Measurements from ENCODE around the gene ZNF385D.

The ZNF385D gene, protein sequence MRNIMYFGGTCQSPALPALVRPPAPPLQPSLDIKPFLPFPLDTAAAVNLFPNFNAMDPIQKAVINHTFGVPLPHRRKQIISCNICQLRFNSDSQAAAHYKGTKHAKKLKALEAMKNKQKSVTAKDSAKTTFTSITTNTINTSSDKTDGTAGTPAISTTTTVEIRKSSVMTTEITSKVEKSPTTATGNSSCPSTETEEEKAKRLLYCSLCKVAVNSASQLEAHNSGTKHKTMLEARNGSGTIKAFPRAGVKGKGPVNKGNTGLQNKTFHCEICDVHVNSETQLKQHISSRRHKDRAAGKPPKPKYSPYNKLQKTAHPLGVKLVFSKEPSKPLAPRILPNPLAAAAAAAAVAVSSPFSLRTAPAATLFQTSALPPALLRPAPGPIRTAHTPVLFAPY

DNA sequence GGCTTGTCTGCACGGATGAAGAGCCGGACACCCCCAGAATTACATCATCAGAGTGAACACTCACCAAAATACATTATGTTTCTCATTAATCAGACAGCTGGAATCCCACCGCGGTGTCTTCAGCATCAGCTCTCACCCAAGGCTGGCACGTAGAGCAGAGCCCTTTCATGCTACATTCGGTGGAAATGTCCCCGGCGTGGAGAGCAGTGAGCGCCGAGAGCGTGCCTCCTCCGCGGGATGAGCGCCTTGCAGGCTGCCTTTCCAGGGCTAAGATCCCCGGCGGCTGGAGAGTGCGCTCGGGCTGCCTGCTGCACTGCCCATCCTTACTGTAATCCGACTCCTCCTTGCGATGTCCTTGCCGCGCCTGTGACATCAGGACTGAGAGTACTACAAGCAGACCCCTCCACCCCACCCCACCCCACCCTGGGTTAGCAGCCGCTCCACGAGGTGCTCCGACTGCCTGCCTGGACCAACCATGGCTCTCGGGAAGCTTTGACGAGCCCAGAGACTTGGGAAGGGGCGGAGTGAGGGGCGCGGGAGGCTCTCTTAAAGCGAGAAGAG, at the start of gene ZNF385D:
Gene ZNF385D (minus strand): TSS at position 380 of the 561 bp plus-strand sequence. CDS start 294 bp downstream, at position 86.
- no peak for DNase-seq (ENCODE audit: low read depth)

DNA sequence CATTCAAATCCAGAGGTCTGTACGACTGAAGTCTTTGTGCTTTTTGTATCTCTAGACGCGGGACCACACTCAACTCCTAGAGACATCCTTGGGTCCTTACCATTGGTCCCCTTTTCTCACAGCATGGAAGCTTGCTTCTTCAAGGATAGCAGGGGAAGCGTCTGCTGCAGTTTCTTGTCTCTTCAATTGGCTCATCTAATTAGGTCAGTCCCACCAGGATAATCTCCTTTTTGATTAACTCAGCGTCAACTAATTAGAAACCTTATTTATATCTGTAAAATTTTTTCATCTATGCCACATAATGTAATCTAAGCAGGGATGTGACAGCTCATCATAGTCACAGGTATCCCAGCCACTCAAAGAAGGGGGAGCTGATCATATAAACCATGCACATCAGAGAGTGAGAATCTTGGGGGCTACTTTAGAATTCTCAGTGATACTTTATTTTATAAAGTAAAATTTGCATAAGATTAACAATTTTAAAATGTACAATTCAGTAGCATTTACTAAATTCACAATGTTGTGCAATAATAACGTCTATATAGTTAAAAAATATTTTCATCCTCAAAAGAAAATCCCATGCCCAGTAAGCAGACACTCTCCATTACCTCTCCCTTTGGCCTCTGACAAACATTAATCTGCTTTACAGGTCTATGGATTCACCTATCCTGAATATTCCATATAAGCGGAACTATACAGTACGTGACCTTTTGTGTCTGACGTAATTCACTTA, 47.5 kb upstream of the ZNF385D start:
- no peak for DNase-seq (ENCODE audit: low read depth)

DNA sequence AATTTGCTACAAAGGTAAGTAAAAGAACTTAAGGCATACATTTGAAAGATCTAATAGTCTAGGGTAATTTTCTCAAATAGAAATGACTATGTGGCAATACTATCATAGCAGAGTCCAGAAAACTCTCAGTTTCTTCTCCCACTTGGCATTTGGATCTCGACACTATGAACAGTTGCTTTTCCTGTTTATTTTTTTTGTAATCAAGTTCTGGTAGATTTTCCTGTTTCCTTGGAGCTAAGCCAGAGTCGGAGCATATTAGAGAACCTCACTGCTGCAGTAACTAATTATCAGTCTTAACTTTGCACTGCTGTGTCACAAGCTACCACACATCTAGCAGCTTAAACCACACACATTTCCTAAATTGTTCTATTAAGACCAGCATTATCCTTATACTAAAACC, 44.9 kb upstream of the ZNF385D start:
- no peak for DNase-seq (ENCODE audit: low read depth)

DNA sequence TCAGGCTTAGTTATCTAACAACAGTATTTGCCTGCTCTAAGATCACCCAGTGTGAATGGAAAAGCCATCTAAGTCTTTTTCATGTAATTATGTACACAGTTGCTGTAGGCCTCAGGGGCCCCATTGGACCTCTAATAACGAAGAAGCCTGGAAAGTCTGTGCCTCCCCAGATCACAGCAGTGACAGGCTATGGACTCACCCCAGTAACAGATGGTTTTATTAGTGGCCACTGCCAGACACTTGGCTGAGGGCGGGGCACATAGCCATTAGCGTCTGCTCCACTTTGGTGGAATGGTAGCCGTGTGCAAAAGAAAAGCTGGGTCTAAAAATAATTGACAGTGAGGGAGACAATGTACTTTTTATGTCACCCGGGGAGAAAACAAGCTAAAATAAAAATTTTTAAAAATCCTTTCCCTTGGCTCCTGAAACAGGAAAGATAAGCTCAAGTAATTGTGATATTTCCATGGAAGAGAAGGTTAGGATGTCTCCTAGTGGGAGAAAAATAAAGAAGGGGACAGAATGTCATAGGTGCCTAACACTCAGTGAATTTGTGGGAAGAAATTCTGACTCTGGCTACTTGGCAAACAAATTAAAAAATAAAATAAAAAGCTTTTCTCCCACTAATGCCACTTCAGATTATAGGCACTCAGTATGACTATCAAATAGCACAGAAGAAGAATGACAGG, 44.3 kb upstream of the ZNF385D start:
- DNase-seq (ENCODE audit: low read depth) = no peak

DNA sequence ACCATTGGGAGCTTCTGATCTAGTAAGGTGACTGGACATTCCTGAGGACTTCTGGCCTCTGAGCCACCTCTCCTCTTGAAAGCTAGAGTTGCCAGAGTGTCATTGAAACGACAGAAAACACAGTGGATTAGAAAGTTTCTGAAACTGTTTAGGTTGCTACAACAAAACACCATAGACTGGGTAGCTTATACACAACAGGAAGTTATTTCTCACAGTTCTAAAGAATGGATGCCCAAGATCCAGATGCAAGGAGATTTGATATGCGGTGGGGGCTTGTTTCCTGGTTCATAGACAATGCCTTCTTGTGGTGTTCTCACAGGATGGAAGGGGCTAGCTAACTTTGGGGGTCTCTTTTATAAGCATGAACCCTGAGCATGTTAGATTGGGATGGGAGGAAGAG, 43.3 kb upstream of the ZNF385D start:
- no peak for DNase-seq (ENCODE audit: low read depth)

DNA sequence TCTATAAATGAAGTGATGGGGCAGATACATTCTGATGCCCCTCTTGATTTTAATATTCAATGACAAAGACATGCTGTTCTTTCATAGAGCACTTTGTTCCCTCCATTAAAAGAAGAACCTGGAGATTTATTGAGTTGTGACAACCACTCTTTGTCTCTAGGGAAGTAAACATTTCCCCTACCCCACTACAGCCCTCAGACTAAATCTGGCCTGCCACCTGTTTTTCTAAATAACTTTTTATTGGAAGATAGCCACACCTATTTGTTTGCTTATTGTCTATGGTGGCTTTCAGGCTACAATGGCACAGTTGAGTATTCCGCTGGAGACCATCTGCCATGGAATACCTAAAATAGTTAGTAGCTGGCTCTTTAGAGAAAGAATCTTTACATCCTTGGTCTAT, 41.2 kb upstream of the ZNF385D start:
- no peak for DNase-seq (ENCODE audit: low read depth)

DNA sequence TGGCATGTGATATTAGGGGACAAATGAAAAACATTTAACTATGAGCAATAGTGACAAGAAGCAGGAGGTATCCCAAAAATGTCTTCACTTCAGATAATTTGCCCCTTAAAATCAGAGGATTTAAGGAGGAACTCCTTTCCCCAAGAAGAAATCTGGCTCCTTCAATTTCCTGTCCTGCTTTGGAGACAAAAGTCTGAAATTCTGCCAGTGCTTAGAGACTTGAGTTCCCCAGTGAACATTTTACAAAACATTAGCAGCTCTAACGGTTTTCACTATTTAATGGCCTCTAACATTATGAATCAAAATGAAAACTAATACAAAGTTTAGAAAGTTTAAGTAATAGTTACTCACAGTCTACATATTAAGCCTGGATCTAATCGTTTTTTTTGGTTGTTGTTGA, 40.3 kb upstream of the ZNF385D start:
- no peak for DNase-seq (ENCODE audit: low read depth)

DNA sequence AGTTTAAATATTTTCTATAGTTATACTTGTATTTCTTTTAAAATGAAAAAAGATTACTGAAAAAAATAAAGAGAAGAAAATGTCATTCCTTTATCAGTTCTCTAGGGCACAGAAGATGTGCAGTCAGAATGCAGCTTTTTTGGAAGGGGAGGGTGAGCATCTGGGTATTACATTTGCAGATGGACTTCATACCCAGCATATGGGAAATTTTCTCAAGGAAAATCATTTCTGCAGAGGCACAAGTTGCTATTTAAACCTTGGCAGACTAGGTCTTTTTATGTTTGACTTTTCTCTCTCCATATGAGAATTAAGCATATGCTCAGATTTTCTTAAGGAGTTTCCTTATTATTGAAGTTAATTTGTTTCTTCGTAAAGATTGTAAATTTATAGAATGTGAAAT, 39.5 kb upstream of the ZNF385D start:
- DNase-seq (ENCODE audit: low read depth) = no peak

DNA sequence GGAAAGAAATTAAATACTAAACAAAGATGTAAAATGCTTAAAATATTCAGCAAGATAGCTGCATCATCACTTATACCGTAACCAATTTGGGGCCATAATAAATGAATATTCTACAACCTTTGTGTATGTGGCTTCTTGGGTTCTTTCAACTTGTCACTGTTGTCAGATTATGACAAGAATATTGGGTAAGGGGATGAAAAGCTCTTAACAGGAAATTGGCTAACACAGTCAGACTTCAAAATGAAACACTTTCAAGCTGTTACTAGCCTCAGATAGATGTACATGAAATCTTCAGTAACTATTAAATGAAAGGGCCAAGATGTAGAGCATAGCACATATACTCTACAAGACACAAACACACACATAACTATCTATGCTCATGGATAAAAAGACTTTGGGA, 38.7 kb upstream of the ZNF385D start:
- no peak for DNase-seq (ENCODE audit: low read depth)

DNA sequence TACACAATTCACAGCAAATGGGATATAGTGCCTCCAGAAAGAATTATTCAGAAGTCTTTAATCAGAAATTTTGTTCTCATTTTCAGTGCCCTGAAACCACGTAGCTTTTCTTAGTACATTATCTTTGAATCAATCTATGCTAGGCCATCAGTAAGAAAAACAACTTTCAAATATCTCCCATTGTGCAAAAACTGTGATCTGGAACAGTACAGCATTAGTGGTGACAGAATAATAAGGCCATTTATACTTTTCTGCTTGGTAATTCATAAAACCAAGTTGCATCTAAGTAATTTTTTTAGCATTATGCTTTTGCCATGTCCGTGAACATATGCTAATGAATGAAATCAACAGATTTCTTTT, 35.4 kb upstream of the ZNF385D start:
- DNase-seq (ENCODE audit: low read depth) = no peak

DNA sequence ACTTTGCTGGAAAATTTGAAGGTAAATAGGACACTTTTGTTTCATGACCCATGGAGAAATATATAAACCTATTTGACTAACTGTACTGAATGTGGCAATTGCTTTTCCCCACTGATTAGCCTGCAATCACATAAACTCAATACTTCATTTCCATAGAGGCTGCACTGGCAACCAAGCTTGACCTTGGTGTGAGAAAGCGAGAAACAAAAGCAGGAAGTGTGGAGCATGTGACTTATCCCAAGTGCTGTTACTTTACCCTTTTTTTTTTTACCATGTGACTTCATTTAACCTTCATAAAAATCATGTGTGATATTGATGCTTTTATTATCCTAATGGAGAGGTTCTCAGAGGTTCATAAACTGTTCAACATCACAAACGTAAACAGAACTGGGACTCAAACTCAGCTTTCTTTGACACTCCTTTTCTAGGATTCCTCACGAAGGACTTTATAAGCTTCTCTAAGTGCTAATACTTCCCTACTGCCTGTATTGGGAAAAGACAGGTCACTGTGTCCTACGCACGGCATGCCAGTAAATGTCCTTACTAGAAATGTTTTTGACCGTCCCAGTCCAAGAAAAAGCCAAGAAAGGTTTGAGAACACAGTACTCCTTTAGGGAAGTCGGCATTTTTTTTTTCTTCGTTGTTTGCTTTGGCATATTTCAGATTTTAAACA, 34.9 kb upstream of the ZNF385D start:
- no peak for DNase-seq (ENCODE audit: low read depth)

DNA sequence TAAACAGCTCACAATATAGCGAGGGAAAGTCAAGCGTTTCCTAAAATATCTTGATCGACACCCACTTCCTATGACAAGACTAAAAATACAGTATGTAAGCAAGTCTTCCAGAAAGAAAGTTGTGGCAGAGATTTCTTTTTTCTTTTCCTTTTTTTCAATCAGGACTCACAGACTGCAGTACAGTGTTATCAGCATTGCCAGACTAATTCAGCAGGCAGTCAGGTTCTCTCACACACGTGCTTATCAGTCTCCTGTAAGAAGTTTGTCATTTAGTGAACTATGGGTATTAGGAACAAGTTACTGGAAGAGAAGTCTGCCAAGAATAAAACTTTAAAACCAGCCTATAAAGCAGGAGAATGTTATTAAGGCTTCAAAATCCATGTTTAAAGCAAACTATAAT, 32.8 kb upstream of the ZNF385D start:
- DNase-seq (ENCODE audit: low read depth) = peak; percentile 9

DNA sequence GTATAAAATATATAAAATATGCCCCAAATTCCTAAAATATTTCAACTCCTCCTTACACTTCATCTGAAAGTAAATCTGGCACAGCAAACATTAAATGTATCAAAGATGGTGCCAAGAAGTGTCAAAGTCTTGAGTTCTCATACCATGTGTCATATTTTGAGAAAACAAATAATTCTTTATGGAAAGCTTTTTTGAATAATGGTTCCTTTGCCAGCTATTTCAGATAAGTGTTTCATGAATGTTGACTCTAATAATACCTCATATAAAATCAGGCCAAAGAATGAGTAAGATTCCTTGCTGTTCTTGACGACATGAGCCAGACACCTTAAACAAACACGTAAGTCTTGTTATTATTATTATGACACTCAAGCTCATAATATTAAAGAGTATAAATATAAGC, 30.3 kb upstream of the ZNF385D start:
- no peak for DNase-seq (ENCODE audit: low read depth)

DNA sequence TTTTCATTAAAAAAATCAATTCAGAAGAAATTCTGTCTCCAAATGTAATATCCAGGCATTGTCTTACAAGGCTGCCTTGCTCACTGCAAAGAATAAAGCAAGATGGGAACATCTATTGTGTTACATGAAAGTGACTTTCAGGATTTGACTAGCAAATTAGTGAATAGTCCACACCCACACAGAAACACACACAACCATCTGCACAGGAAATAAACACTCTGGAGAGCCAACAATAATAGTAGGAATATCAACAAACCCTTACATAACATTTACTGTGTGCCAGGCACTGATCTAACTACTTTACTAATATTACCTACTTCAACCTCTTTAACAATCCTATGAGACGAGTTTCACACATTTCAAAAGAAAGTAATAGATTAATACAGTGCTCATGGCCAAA, 28.9 kb upstream of the ZNF385D start:
- no peak for DNase-seq (ENCODE audit: low read depth)

DNA sequence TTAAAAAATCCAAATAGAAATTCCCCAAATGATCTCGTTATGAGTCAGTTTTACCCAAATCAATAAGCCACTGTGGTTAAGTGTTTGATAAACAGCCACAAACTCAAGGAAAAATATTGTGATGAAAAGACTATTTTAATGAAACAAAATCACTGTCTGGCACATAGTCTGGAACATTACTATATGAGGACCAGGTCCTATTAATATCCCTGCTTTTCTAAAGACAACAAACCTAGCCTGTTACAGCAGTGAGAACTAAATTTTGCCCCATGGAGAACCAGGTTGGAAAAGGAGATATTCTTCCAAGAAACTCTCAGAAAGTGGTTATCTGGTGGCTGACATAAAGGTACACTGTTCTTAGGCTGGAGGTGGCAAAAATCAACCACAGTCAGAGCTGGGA, 27.7 kb upstream of the ZNF385D start:
- no peak for DNase-seq (ENCODE audit: low read depth)

DNA sequence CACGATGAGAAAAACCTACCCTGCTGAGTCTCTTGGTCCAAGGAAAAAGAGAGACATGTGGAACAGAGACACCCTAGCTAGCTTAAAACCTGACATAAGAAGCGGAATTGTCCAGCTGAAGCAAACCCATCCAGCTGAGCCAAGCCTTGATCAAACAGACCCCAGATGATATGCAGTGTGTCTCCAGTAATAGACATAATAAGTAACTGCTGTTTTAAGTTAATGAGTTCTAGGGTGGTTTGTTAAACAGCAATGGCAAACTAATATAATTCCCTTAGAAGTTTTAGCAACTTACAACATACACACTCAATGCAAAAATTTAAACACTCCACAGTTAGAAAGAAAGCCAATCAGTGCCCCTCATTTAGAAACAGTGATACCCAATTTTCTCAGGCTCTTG, 26.8 kb upstream of the ZNF385D start:
- no peak for DNase-seq (ENCODE audit: low read depth)

DNA sequence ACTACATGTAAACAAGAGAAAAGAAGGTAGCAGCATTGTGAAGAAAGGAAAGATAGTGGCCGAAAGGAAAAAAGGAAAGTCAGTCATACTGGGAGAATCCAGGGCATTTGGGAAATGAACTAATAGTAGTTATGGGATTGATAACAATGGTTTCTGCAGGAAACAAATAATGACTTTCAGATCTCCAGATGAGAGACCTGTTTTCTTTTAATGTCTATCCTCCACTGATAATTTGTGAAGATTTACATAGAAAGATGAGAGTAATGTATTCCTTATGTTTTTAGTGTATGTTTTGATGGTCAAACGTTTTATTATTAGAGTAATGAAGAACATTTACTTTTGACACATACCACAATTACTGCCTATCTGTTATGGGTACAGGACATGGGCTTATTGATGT, 15.0 kb upstream of the ZNF385D start:
- DNase-seq (ENCODE audit: low read depth) = no peak

DNA sequence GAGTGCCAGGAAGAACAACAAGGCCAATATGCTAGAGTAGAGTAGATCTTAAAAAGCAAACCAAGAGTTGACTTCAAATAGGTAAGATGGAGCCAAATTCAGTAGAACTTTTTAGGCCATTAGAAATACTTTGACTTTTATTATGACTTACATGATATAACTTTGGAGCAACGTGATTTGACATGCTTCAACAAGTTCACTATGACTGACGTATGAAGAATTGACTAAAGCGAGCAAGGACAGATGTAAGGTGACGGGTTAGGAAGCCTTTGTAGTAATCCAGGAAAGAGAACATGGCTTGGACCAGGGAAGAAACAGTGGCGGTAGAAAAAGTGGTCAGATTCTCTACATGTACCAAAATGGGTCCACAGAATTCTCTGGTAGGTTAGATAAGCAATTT, 4.9 kb upstream of the ZNF385D start:
- no peak for DNase-seq (ENCODE audit: low read depth)

DNA sequence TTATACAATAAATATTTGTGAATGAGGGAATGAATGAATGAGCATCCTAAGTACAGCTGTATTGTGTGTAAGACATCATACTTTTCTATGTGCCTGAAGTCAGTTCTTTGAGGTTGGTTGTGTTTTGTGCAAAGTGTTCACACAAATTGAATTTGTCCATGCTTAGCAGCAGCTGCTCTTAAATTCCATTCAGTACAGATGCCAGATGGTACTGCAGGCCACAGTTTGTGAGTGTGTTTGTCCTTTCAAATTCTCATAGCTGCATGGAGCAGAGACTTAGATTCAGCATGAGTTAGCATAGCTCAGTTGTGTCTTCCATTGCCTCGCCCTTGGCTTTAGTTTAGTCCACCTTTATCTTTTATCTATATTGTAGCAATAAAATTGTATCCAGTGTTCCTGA, 3.8 kb upstream of the ZNF385D start:
- DNase-seq (ENCODE audit: low read depth) = no peak

DNA sequence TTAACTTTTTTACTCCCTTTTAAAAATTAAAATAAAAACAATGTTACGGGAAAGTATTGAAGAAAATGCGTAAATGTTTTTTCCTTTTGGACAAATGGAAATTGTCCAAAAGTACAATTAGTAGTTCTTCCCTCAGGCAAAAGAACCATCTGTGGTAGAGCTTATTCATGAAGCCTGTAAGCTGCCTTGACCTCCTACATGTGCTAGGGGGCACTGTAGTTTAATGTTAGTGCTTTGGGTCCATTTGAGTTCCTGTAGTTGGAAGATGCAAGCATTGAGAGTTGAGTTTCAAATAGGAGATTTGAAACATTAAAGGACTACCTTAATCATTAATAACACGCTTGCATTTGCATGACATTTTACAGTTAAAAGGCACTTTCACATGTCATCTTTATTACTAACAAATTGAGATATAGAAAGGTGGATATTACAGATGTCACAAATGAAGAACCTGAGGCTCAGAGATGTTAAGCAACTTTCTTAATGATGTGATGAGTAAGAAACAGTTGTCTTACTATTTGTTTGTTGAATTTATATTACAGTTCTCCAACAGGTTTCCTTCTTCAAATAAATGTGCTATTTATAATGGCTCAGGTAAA, 1.8 kb upstream of the ZNF385D start:
- DNase-seq (ENCODE audit: low read depth) = no peak

DNA sequence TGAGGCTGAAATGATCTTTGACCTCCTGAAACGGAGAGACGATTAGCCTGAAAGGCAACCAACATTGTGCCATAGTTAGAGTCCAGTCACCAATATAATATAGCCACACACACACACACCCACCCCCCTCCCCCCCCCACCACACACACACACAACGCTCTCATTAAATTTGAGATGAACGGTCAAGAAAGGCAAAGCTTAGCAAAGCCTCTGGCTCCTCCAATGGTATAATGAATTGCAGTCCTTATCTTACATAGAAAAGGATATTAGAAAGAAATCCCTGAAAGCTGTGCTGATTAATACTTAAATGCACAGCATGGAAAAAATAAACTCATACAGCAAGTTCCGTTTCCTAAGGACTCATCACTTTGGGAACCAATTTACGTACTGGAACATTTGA, 876 bp upstream of the ZNF385D start:
- no peak for DNase-seq (ENCODE audit: low read depth)
